NT2/D1 (cell line): Measurements from ENCODE around the gene DICER1.

ENCODE experiments used
- DNase-seq: peaks from one replicate; pipeline ENCODE4 v3.0.0-alpha.2; 2011; ENCODE audit warnings: low read depth, low spot score
- H3K27me3 ChIP-seq: 2 replicates; pipeline ENCODE4 v1.6.0; 2011; ENCODE audit warnings: mild to moderate bottlenecking; ENCODE audit not compliant: insufficient read length, insufficient read depth
- H3K36me3 ChIP-seq: 2 replicates; pipeline ENCODE4 v1.6.1; 2011; ENCODE audit warnings: mild to moderate bottlenecking, low read length, mixed read lengths; ENCODE audit not compliant: insufficient read depth, insufficient read length
- H3K4me1 ChIP-seq: 2 replicates; pipeline ENCODE4 v1.5.1; 2011; ENCODE audit not compliant: insufficient read depth, insufficient read length
- H3K4me3 ChIP-seq: 2 replicates; pipeline ENCODE4 v1.5.1; 2011; ENCODE audit warnings: low read depth; ENCODE audit not compliant: insufficient read length
- H3K9ac ChIP-seq: 2 replicates; pipeline ENCODE4 v1.6.0; 2011; ENCODE audit warnings: low read depth; ENCODE audit not compliant: insufficient read length
- H3K9me3 ChIP-seq: 2 replicates; pipeline ENCODE4 v1.5.1; 2011; ENCODE audit warnings: mild to moderate bottlenecking, low read length; ENCODE audit not compliant: insufficient read depth
- SUZ12 ChIP-seq: IDR thresholded peaks from 2 replicates; pipeline ENCODE4 v1.6.1; 2011; ENCODE audit not compliant: insufficient read length, insufficient read depth; ENCODE audit errors: extremely low read depth
- YY1 ChIP-seq: IDR thresholded peaks from 2 replicates; pipeline ENCODE4 v1.6.1; 2011; ENCODE audit not compliant: insufficient read length, insufficient read depth
- ZNF274 ChIP-seq: IDR thresholded peaks from 2 replicates; pipeline ENCODE4 v1.6.1; 2011; ENCODE audit warnings: mild to moderate bottlenecking, low read depth, low read length

DICER1 gene

DNA sequence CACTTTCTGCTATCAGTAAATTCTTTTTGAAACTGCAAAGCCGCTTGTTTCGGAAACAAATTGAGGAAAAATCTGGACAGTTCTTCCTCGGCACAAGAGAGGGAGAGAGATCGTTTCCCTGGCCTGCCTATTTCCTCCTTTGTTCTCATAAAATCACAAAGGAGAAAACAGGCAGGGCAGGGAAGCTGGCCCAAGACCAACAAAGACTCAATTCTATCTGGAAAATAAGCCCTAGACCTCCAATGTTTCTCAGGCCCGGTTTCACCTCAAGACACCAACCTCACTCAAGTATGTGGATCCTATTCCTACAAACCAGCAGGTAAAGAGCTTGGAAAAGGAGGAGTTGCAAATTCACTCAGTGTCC, 19.5 kb downstream of the DICER1 start:
- Histone ChIP-seq H3K27me3 (no peaks in the 10 kb centered on the region), H3K4me3 (no peak overlapping the region), H3K9ac (no peak overlapping the region), H3K9me3 (no peaks in the 10 kb centered on the region), H3K36me3 (peaks cover 10% of the 10 kb centered on the region), H3K4me1 (no peaks in the 10 kb centered on the region)
- TF ChIP-seq SUZ12 = no peak
- TF ChIP-seq ZNF274 = no peak
- TF ChIP-seq YY1 = no peak
- DNase-seq = no peak

DNA sequence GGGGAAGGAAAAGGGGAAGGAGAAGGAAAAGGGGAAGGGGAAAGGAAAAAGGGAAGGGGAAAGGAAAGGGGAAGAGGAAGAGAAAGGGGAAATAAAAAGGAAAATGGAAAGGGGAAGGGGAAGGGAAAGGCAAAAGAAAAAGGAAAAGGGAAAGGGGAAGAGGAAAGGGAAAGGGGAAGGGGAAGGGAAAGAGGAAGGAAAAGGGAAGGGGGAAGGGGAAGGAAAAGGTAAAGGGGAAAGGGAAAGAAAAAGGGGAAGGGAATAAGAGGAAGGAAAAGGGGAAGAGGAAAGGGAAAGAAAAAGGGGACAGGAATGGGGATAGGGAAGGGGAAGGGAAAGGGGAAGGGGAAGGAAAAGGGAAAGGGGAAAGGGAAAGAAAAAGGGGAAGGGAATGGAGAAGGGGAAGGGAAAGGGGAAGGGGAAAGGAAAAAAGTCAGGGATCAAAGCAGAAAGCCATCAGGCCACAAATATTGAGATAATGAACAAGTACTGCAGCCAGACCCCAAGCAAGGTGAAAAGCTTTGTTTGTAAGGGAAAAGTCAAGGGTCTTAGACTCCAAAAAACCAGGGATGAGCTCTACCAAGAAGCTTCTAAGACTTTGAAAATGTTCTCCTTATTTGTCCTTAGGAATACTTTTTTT, 20.0 kb downstream of the DICER1 start:
- TF ChIP-seq YY1 (no peak), ZNF274 (no peak), SUZ12 (no peak)
- peaks cover 15% of the 10 kb centered on the region for H3K36me3 ChIP-seq
- no peaks in the 10 kb centered on the region for H3K4me1 ChIP-seq
- no peaks in the 10 kb centered on the region for H3K9me3 ChIP-seq
- DNase-seq = no peak
- H3K9ac ChIP-seq = no peak overlapping the region
- no peak overlapping the region for H3K4me3 ChIP-seq
- H3K27me3 ChIP-seq = no peaks in the 10 kb centered on the region

DNA sequence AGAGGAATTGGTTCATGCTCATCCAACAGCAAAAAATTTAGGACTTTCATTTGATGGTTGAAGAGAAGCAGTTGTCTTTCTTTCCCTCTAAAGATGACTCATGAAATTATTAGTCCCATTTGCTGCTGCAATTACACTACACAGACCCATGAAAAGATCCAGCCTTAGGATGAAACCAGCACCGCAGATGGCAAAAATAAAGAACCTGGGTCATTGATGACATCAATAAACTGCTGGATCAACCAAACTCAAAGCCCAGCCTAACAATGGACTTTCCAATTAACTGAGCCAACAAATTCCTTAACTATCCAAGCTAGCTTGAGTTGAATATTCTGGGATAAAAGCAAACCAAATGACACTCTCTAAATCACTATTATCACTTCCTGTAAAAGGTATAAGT, 20.7 kb downstream of the DICER1 start:
- Histone ChIP-seq H3K36me3 (peaks cover 20% of the 10 kb centered on the region), H3K27me3 (no peaks in the 10 kb centered on the region), H3K4me3 (no peak overlapping the region), H3K9ac (no peak overlapping the region), H3K4me1 (no peaks in the 10 kb centered on the region), H3K9me3 (no peaks in the 10 kb centered on the region)
- DNase-seq = no peak
- TF ChIP-seq SUZ12 (no peak), ZNF274 (no peak), YY1 (no peak)

GRCh38 chr14:95134304-95134933, 22.9 kb downstream of the DICER1 start:
- Histone ChIP-seq H3K27me3 (no peaks in the 10 kb centered on the region), H3K9ac (no peak overlapping the region), H3K36me3 (peaks cover 32% of the 10 kb centered on the region), H3K4me3 (no peak overlapping the region), H3K9me3 (no peaks in the 10 kb centered on the region), H3K4me1 (no peaks in the 10 kb centered on the region)
- no peak for TF ChIP-seq YY1
- no peak for TF ChIP-seq ZNF274
- no peak for TF ChIP-seq SUZ12
- no peak for DNase-seq

DNA sequence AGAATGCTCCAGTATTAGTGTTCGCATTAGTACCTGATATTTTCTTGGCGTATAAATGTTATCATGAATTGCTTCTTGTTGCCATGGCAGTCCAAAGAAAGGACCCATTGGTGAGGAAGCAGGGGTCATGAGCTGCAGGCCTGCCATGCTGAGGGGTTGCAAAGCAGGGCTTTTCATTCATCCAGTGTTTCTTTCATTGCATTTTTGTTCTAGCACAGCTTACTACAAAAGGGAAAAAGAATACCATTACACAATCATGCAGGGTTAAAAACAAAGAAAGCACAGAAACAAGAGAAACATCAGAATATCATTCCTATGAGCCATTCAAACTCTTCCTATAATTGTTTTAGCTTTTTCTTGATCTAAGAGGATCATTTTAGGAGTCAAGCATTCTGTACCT, 24.0 kb downstream of the DICER1 start:
- TF ChIP-seq SUZ12 = no peak
- TF ChIP-seq ZNF274 = no peak
- TF ChIP-seq YY1 = no peak
- DNase-seq = no peak
- peaks cover 34% of the 10 kb centered on the region for H3K36me3 ChIP-seq
- no peaks in the 10 kb centered on the region for H3K9me3 ChIP-seq
- no peaks in the 10 kb centered on the region for H3K27me3 ChIP-seq
- H3K9ac ChIP-seq = no peak overlapping the region
- H3K4me3 ChIP-seq = no peak overlapping the region
- H3K4me1 ChIP-seq = no peaks in the 10 kb centered on the region

- H3K9ac ChIP-seq = no peak overlapping the region
- no peaks in the 10 kb centered on the region for H3K27me3 ChIP-seq
- H3K4me3 ChIP-seq = no peak overlapping the region
- H3K4me1 ChIP-seq = no peaks in the 10 kb centered on the region
- peaks cover 34% of the 10 kb centered on the region for H3K36me3 ChIP-seq
- no peaks in the 10 kb centered on the region for H3K9me3 ChIP-seq
- DNase-seq = no peak
- TF ChIP-seq ZNF274 (no peak), SUZ12 (no peak), YY1 (no peak)
These were observed 24.6 kb downstream of the DICER1 start for GRCh38 chr14:95132760-95133159.

DNA sequence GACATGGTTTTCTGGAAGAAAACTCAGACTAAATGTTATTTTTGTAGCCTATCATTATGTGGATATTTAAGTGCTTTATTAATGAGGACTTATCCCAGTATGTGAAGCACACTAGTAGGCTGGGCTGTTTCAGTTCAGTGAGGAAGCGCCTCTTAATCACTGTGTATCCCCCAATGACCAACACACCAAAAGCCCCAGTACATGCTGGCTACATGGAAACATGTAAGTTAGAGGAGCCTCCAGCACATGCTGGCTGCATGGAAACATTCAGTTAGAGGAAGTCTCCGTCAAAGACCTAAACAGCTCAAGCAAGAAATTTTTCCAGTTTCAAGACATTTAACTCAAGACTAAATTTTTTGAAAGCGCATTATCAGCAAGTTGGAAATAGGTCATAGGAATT, 26.8 kb downstream of the DICER1 start:
- H3K36me3 ChIP-seq = peaks cover 40% of the 10 kb centered on the region
- DNase-seq = no peak

More for the DNA sequence above, 26.8 kb downstream of the DICER1 start:
- H3K4me1 ChIP-seq = no peaks in the 10 kb centered on the region
- H3K27me3 ChIP-seq = no peaks in the 10 kb centered on the region
- TF ChIP-seq SUZ12 (no peak), YY1 (no peak), ZNF274 (no peak)
- H3K9me3 ChIP-seq = no peaks in the 10 kb centered on the region
- H3K9ac ChIP-seq = no peak overlapping the region
- H3K4me3 ChIP-seq = no peak overlapping the region
